Smooth muscle cell (in vitro differentiated cells): ENCODE results near the gene PHF3. TPM values are rescaled to one million over a fixed set of nuclear protein-coding genes. Genes with fewer than 3 reads are reported as not detected.

Experiments used
- DNase-seq: peaks from one replicate; lab custom pipeline; 2025; ENCODE audit not compliant: unreplicated experiment; lab: John Stamatoyannopoulos, UW
- H2AFZ ChIP-seq: fragments of 200-600 bp; sonication (generic); 2 replicates; pipeline ENCODE4 v1.6.0; 2016; ENCODE audit warnings: antibody characterized with exemption, low read depth, mild to moderate bottlenecking
- H3F3A ChIP-seq: fragments of 200-600 bp; sonication (generic); 2 replicates; pipeline ENCODE4 v1.6.0; 2017; ENCODE audit warnings: antibody characterized with exemption, low read depth
- H3K27ac ChIP-seq: fragments of 200-600 bp; sonication (generic); 2 replicates; pipeline ENCODE4 v1.5.1; 2016; ENCODE audit warnings: low read depth, mild to moderate bottlenecking
- H3K27me3 ChIP-seq: fragments of 200-600 bp; sonication (generic); 2 replicates; pipeline ENCODE4 v1.6.1; 2016; ENCODE audit warnings: low read depth, mild to moderate bottlenecking
- H3K36me3 ChIP-seq: fragments of 200-600 bp; sonication (generic); 2 replicates; pipeline ENCODE4 v1.5.1; 2016; ENCODE audit warnings: low read depth
- H3K4me1 ChIP-seq: fragments of 200-600 bp; sonication (generic); 2 replicates; pipeline ENCODE4 v1.5.1; 2016; ENCODE audit warnings: low read depth
- H3K4me2 ChIP-seq: fragments of 200-600 bp; sonication (generic); 2 replicates; pipeline ENCODE4 v1.6.0; 2016; ENCODE audit warnings: mild to moderate bottlenecking
- H3K4me3 ChIP-seq: fragments of 200-600 bp; sonication (generic); 2 replicates; pipeline ENCODE4 v1.5.1; 2016; ENCODE audit warnings: mild to moderate bottlenecking
- H3K79me2 ChIP-seq: fragments of 200-600 bp; sonication (generic); 2 replicates; pipeline ENCODE4 v1.6.0; 2016; ENCODE audit warnings: low read depth, mild to moderate bottlenecking
- H3K9ac ChIP-seq: fragments of 200-600 bp; sonication (generic); 2 replicates; pipeline ENCODE4 v1.6.0; 2016; ENCODE audit warnings: low read depth
- H3K9me3 ChIP-seq: fragments of 200-600 bp; sonication (generic); replicated peaks from 2 replicates; pipeline ENCODE4 v1.5.1; 2016; ENCODE audit warnings: low read depth
- H4K20me1 ChIP-seq: fragments of 200-600 bp; sonication (generic); 2 replicates; pipeline ENCODE4 v1.6.0; 2016; ENCODE audit warnings: low read depth
- WGBS: methylation state at CpG from one replicate; pipeline ENCODE4 v1.1.7; 2016; ENCODE audit warnings: low lambda C conversion rate; 5-methylcytosine and 5-hydroxymethylcytosine counted together
- polyA plus RNA-seq: library from polyadenylated mRNA; unstranded; fragments of >200 nt; fragmentation: Nextera tagmentation; extraction: Ambion mirVana; gene quantifications from 2 replicates; pipeline ENCODE4 v1.2.1, GENCODE V29; 2016
- total RNA-seq: library from RNA; depleted of rRNA; stranded (reverse); fragments of >200 nt; gene quantifications from 2 replicates; pipeline ENCODE4 v1.2.3, GENCODE V29; 2014
- TF ChIP-seq, protein P1 (sequence below): fragments of 200-600 bp; sonication (generic); IDR thresholded peaks from 2 replicates; pipeline ENCODE4 v1.5.1; 2017; ENCODE audit warnings: borderline replicate concordance, mild to moderate bottlenecking, antibody characterized with exemption; ENCODE audit not compliant: insufficient read depth, poor library complexity, severe bottlenecking

The PHF3 gene, protein sequence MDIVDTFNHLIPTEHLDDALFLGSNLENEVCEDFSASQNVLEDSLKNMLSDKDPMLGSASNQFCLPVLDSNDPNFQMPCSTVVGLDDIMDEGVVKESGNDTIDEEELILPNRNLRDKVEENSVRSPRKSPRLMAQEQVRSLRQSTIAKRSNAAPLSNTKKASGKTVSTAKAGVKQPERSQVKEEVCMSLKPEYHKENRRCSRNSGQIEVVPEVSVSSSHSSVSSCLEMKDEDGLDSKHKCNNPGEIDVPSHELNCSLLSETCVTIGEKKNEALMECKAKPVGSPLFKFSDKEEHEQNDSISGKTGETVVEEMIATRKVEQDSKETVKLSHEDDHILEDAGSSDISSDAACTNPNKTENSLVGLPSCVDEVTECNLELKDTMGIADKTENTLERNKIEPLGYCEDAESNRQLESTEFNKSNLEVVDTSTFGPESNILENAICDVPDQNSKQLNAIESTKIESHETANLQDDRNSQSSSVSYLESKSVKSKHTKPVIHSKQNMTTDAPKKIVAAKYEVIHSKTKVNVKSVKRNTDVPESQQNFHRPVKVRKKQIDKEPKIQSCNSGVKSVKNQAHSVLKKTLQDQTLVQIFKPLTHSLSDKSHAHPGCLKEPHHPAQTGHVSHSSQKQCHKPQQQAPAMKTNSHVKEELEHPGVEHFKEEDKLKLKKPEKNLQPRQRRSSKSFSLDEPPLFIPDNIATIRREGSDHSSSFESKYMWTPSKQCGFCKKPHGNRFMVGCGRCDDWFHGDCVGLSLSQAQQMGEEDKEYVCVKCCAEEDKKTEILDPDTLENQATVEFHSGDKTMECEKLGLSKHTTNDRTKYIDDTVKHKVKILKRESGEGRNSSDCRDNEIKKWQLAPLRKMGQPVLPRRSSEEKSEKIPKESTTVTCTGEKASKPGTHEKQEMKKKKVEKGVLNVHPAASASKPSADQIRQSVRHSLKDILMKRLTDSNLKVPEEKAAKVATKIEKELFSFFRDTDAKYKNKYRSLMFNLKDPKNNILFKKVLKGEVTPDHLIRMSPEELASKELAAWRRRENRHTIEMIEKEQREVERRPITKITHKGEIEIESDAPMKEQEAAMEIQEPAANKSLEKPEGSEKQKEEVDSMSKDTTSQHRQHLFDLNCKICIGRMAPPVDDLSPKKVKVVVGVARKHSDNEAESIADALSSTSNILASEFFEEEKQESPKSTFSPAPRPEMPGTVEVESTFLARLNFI (N-terminal part only)
- total RNA-seq (44.7 and 59.8 TPM in 2 replicates), polyA plus RNA-seq (9.8 and 10.2 TPM in 2 replicates)

DNA sequence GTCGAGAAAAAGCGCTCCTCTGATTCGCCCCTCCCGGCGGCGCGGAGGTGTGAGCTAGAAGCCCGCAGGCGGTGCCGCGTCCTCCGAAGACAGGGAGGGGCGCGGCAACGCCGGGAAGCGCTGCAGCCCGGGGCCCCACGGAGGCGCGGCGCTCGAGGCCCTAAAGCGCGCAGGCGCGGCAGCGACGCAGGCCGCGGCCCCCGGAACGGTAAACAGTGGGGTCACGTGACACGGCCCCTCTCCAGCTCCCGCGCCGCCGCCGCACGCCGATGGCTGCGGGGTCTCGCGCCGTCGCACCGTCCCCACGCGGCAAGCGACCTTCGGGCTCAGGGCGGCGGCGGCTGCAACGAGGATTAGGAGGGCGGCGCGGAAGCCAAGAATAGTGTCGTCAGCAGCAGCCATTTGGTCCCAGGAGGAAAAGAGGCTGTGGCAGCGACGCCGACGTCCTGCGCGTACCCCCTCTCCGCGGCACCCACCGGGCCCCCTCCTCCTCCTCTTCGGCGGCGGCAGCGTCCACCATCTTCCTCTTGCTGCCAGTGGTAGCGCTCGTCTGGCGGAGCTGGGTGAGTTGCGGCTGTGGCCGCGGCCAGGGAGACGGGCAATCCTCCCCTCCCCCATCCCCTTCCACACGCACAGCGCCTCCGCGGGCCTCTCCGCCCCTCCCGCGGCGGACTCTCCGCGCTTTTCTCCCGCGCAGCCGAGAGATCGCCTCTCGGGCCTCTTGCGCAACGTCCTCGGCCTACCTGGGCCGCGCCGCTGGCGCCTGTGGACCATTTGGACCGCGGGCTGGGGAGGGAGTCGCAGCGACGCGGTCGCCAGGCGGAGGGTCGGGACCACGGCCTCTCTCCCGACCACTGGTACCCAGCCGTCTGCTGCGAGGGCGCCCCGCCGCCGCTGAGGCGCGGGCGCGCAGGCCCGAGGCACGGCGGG, at the start of gene PHF3:
Gene PHF3, plus strand, starts transcription at position 215 of the 930 bp plus-strand sequence. CDS start 10,750 bp downstream, outside the sequence.
- H3K9ac ChIP-seq, result peak within 1 kb of the TSS; percentile 88
- H3K9me3 ChIP-seq, result no peaks in the 10 kb centered on the region
- H3K36me3 ChIP-seq, result no peaks in the 10 kb centered on the region
- peaks cover 9% of the 10 kb centered on the region for H3F3A ChIP-seq
- TF ChIP-seq, protein P1, sequence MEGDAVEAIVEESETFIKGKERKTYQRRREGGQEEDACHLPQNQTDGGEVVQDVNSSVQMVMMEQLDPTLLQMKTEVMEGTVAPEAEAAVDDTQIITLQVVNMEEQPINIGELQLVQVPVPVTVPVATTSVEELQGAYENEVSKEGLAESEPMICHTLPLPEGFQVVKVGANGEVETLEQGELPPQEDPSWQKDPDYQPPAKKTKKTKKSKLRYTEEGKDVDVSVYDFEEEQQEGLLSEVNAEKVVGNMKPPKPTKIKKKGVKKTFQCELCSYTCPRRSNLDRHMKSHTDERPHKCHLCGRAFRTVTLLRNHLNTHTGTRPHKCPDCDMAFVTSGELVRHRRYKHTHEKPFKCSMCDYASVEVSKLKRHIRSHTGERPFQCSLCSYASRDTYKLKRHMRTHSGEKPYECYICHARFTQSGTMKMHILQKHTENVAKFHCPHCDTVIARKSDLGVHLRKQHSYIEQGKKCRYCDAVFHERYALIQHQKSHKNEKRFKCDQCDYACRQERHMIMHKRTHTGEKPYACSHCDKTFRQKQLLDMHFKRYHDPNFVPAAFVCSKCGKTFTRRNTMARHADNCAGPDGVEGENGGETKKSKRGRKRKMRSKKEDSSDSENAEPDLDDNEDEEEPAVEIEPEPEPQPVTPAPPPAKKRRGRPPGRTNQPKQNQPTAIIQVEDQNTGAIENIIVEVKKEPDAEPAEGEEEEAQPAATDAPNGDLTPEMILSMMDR, result no peak
- H3K4me2 ChIP-seq, result peak within 1 kb of the TSS; percentile 92
- H3K4me3 ChIP-seq, result peak within 1 kb of the TSS; percentile 91
- DNase-seq, result peak; percentile 85
- peak within 1 kb of the TSS; percentile 83 for H3K27ac ChIP-seq
- under 1% methylated on average over 115 of the region's 126 CpGs for WGBS
- peaks cover 51% of the 10 kb centered on the region for H3K4me1 ChIP-seq
- H3K79me2 ChIP-seq, result peaks cover 47% of the 10 kb centered on the region
- H4K20me1 ChIP-seq, result peaks cover 44% of the 10 kb centered on the region
- H2AFZ ChIP-seq, result peak within 1 kb of the TSS; percentile 92
- H3K27me3 ChIP-seq, result no peaks in the 10 kb centered on the region

DNA sequence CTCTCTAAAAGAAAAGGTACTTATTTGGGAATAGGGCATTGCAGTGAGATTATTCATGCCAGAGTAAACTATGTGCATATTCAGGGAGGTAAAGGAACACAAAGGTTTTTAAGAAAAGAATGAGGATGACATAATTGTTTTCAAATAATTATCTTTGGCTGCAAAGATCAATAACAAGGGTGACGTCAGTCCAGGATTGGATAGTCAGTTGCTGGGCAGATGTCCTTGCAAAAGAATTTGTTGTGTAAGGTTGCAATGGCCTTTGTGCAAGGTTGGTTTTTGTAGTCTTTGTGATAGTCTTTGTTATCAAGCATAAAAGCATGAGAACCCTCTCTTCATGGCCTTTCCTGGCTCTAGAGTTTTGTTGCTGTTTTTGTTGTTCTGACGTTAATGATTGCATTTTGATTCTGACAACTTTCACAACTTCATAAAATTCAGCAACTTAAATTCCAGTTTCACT, 45.6 kb upstream of the PHF3 start:
- WGBS, result 86% methylated on average over 2 of the region's 2 CpGs
- Histone ChIP-seq H3K4me3 (no peak overlapping the region), H3K9ac (no peak overlapping the region), H2AFZ (no peak overlapping the region), H4K20me1 (no peaks in the 10 kb centered on the region), H3K27ac (no peak overlapping the region), H3K4me2 (no peak overlapping the region), H3K9me3 (no peaks in the 10 kb centered on the region), H3K36me3 (no peaks in the 10 kb centered on the region), H3K4me1 (no peaks in the 10 kb centered on the region), H3K27me3 (no peaks in the 10 kb centered on the region), H3F3A (no peaks in the 10 kb centered on the region), H3K79me2 (no peaks in the 10 kb centered on the region)
- DNase-seq, result no peak
- TF ChIP-seq, protein P1, result no peak

DNA sequence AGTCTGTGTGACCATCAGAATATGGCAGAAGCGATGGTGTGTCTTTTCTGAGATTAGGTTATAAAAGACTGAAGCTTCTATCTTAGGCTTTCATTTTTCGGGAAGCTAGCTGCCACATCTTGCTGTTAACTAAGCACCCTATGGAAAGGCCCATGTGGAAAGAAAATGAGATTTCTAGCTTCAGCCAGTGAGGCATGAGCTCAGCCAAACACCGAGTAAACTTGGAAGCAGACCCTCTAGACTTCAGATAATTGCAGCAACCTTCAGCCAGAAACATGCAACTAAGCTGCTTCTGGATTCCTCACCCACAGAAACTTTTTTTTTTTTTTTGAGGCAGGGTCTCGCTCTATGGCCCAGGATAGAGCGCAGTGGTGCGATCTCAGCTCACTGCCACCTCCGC, 42.7 kb upstream of the PHF3 start:
- H2AFZ ChIP-seq, result no peak overlapping the region
- H4K20me1 ChIP-seq, result no peaks in the 10 kb centered on the region
- no peaks in the 10 kb centered on the region for H3F3A ChIP-seq
- H3K4me3 ChIP-seq, result no peak overlapping the region
- H3K36me3 ChIP-seq, result no peaks in the 10 kb centered on the region
- 93% methylated on average over 7 of the region's 7 CpGs for WGBS
- H3K9ac ChIP-seq, result no peak overlapping the region
- H3K79me2 ChIP-seq, result no peaks in the 10 kb centered on the region
- H3K27ac ChIP-seq, result no peak overlapping the region
- H3K27me3 ChIP-seq, result no peaks in the 10 kb centered on the region
- TF ChIP-seq, protein P1, result no peak
- H3K9me3 ChIP-seq, result no peaks in the 10 kb centered on the region
- no peak for DNase-seq
- H3K4me1 ChIP-seq, result peaks cover 5% of the 10 kb centered on the region
- no peak overlapping the region for H3K4me2 ChIP-seq
